ENCODE data around the gene ABCB6. TPM values are rescaled to one million over a fixed set of nuclear protein-coding genes. Genes with fewer than 3 reads are reported as not detected.

Gene ABCB6
- total and polyA plus RNA-seq, 10 of the 15 experiments (the other 5 are each of a cell fraction or from before 2014, with no cell fraction given): 2.3 to 22.1 (median 13.8) TPM

DNA sequence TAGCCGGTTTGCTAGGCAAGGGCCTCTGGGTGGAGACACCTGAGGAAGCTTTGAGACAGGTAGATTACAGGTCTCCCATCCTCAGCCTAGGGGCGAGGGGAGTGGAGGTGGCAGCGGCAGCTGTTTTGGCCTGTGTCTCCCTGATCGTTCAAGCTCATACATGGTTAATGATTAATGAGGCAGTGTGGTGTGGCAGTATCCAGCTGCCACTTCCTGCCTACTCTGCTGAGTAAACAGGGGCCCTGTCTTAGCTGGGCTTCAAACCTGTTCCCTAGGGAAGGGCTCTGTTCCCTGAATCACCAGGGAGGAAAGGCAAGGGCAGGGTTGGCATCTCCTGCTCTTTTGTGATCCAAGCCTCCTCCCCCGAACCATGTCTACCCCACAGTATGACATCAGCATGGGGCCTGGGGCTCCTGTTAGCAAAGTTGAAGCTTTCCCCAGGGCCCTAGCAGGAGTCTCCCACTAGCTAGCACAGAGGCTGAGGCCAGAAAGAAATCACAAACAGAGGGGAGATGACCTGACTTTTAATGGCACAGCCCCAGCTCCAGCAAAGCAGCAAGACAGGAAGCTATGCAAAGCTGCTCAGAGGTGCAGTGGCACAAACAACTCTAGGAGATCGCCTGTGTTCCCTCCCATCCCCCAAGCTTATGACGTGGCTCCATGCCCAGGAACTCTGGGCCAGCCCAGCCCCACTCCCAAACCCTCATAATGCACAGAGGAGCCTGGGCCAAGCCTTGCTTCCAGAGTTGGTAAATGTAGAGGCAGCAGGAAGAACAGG lies 30.6 kb upstream of the ABCB6 start:
- peaks cover 12 to 19% of the 10 kb centered on the region in 2 experiments for H3K36me3 ChIP-seq (ENCODE audit: control insufficient read depth in 2 of 2, insufficient read depth in 2 of 2, low read length in 1 of 2)
- 9% methylated on average over 7 of the region's 7 CpGs for WGBS (ENCODE audit: insufficient coverage, insufficient replicate concordance, low lambda C conversion rate, missing lambda C conversion rate)
- POLR2A ChIA-PET: interaction anchor here (0.5 to 9.0 kb wide), 17 partner anchors 9 to 440 kb away, joined by 3 to 160 read pairs (median 4); partner anchors contain the start of genes ANKZF1, ATG9A, CNPPD1 and DNAJB2
- FAIRE-seq (peak; percentile 57), DNase-seq (ENCODE audit: low read depth, low spot score) (peak; percentile 64), ATAC-seq (peak; percentile 59)
- intact Hi-C loops (cut with micrococcal nuclease; ENCODE audit: unreplicated experiment): no loop called here
- peak overlapping the region; percentile 58 for H3K27ac ChIP-seq (ENCODE audit: control insufficient read depth, insufficient read depth)
- H3K27me3 ChIP-seq (replicated peaks in 1 of 2; ENCODE audit: control insufficient read depth in 2 of 2, insufficient read depth in 2 of 2, low read length in 1 of 2): no peaks in the 10 kb centered on the region
- peaks cover 53% of the 10 kb centered on the region for H3K4me1 ChIP-seq (ENCODE audit: control insufficient read depth, insufficient read depth, low read length)
- CTCF ChIA-PET: interaction anchor here (0.9 to 5.5 kb wide), 12 partner anchors 10 to 959 kb away, joined by 3 to 69 read pairs (median 4); partner anchors contain the start of genes ANKZF1, ATG9A, CNPPD1 and DNAJB2
- in situ Hi-C loops (cut with MboI): no loop called here
- H3K4me2 ChIP-seq (ENCODE audit: control insufficient read depth, insufficient read depth): peak overlapping the region; percentile 9
- BruUV-seq (replicated peaks): no TSS peak
- no peak overlapping the region for H2AFZ ChIP-seq (ENCODE audit: control insufficient read depth, low read depth, low read length)
- RAD21 ChIA-PET (ENCODE audit: unreplicated experiment): interaction anchor here (0.5 to 3.2 kb wide), 16 partner anchors 10 to 894 kb away, joined by 3 to 46 read pairs (median 4); partner anchors contain the start of genes ANKZF1, ATG9A, CNPPD1 and DNAJB2
- peaks cover 60% of the 10 kb centered on the region for H3K79me2 ChIP-seq (ENCODE audit: control insufficient read depth, insufficient read depth, low read length)
- H3K4me3 ChIP-seq: peak overlapping the region; percentile 35; the same call in 1 of the 2 replicates
- 0 out of 2 replicates have a peak, but pooled peaks cover 4% of the 10 kb centered on the region for H4K20me1 ChIP-seq (ENCODE audit: control insufficient read depth, insufficient read depth)
- SMC1A ChIA-PET (ENCODE audit: uncharacterized antibody, unreplicated experiment): interaction anchor here (0.7 to 8.6 kb wide), 13 partner anchors 11 to 354 kb away, joined by 3 to 98 read pairs (median 7); partner anchors contain the start of genes ANKZF1, ATG9A, CNPPD1 and DNAJB2
- H3K9ac ChIP-seq (ENCODE audit: control insufficient read depth, insufficient read depth, low read length): peak overlapping the region; percentile 13; the same call in 1 of the 2 replicates
- H3K9me3 ChIP-seq (replicated peaks; ENCODE audit: control insufficient read depth, insufficient read depth, low read length): no peaks in the 10 kb centered on the region
- TF ChIP-seq CEBPZ (IDR thresholded peaks at IDR 0.05; ENCODE audit: low read depth, low read length) (no peak), NR2C2 (IDR thresholded peaks at IDR 0.05; ENCODE audit: borderline replicate concordance, control insufficient read depth, insufficient read length, low read depth) (no peak), SIX5 (IDR thresholded peaks at IDR 0.05; ENCODE audit: low read depth, low read length, severe bottlenecking) (no peak), E2F8 (IDR thresholded peaks at IDR 0.05; ENCODE audit: low read depth, partially characterized antibody) (peak; percentile 44), CHD4 (IDR thresholded peaks at IDR 0.05) (no peak), EZH2 (IDR thresholded peaks at IDR 0.05; ENCODE audit: borderline replicate concordance, control insufficient read depth, low read depth, low read length) (no peak), FOXM1 (IDR thresholded peaks at IDR 0.05; ENCODE audit: low read depth, low read length) (no peak), YY1 (IDR thresholded peaks at IDR 0.05; ENCODE audit: low read depth, low read length) (no peak), RAD51 (IDR thresholded peaks at IDR 0.05) (no peak), ZNF24 (IDR thresholded peaks at IDR 0.05) (peak; percentile 48; the same call in 1 of the 2 replicates), ATF7 (IDR thresholded peaks at IDR 0.05; ENCODE audit: low read depth) (peak; percentile 77)
- TF ChIP-seq, protein P1, sequence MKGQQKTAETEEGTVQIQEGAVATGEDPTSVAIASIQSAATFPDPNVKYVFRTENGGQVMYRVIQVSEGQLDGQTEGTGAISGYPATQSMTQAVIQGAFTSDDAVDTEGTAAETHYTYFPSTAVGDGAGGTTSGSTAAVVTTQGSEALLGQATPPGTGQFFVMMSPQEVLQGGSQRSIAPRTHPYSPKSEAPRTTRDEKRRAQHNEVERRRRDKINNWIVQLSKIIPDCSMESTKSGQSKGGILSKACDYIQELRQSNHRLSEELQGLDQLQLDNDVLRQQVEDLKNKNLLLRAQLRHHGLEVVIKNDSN (IDR thresholded peaks at IDR 0.05; ENCODE audit: borderline replicate concordance, extremely low read length, insufficient read depth, low read depth, low read length): no peak
- TF ChIP-seq, protein P2, sequence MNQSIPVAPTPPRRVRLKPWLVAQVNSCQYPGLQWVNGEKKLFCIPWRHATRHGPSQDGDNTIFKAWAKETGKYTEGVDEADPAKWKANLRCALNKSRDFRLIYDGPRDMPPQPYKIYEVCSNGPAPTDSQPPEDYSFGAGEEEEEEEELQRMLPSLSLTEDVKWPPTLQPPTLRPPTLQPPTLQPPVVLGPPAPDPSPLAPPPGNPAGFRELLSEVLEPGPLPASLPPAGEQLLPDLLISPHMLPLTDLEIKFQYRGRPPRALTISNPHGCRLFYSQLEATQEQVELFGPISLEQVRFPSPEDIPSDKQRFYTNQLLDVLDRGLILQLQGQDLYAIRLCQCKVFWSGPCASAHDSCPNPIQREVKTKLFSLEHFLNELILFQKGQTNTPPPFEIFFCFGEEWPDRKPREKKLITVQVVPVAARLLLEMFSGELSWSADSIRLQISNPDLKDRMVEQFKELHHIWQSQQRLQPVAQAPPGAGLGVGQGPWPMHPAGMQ (IDR thresholded peaks at IDR 0.05; ENCODE audit: borderline replicate concordance): no peak

All from GM12878 (cell line).